K562 (cell line): ENCODE data around the gene RAB24. TPM values are rescaled to one million over a fixed set of nuclear protein-coding genes. Genes with fewer than 3 reads are reported as not detected.

Experiments
- ATAC-seq: fragments of 200-7000 bp; cut with Tn5 transposase; 3 replicates; pipeline ENCODE4 v1.9.1; 2020; ENCODE audit warnings: moderate library complexity
- BruUV-seq: library from RNA; stranded (reverse); fragments of 400-500 nt; replicated peaks from 2 replicates; lab custom pipeline; 2021; lab: Mats Ljungman, UMichigan
- CTCF ChIA-PET: fragments of 300-600 bp; formaldehyde crosslinking; extraction: SDS; loops from one replicate; lab custom pipeline; 2021; ENCODE audit warnings: low intra/inter-chr PET ratio; lab: Yijun Ruan, JAX
- POLR2A ChIA-PET: fragments of 300-600, 350-650 bp; sonication (Branson Sonifier 250); formaldehyde crosslinking; extraction: SDS; loops from one replicate; lab custom pipeline; 2021; ENCODE audit warnings: antibody characterized with exemption, inconsistent platforms; lab: Yijun Ruan, JAX
- DNase-seq, 4 experiments: peaks; one replicate each; pipeline versions ENCODE4 v3.0.0 to v3.0.0-alpha.2; 2011 to 2018; ENCODE audit warnings: low spot score in 3 of 4, mixed read lengths in 3 of 4; ENCODE audit errors: extremely low read depth in 1 of 4
- FAIRE-seq: peaks from 2 replicates; lab custom pipeline; 2011; peaks lifted over from hg19 to GRCh38; lab: Jason Lieb, UNC
- H2AFZ ChIP-seq: 2 replicates; pipeline ENCODE4 v1.6.0; 2011; ENCODE audit warnings: low read depth, low read length, control low read depth, inconsistent platforms
- H3K27ac ChIP-seq: fragments of 200-600 bp; 3 replicates; pipeline ENCODE4 v1.8.0; 2011; ENCODE audit warnings: low read depth, mild to moderate bottlenecking, control low read depth, inconsistent platforms, low read length, moderate library complexity, mixed read lengths; ENCODE audit errors: extremely low read depth
- H3K27me3 ChIP-seq, 2 experiments: fragments of 300-600 bp in 1 of 2; 2 replicates in 1 of 2; 3 replicates in 1 of 2; pipeline versions ENCODE4 v1.6.0 to v1.8.0; 2011; ENCODE audit warnings: inconsistent platforms in 2 of 2, low read length in 2 of 2, mild to moderate bottlenecking in 1 of 2, mixed read lengths in 1 of 2, moderate library complexity in 1 of 2; ENCODE audit not compliant: control insufficient read depth in 2 of 2, insufficient read depth in 2 of 2
- H3K36me3 ChIP-seq: fragments of 300-600 bp; 3 replicates; pipeline ENCODE4 v1.8.0; 2011; ENCODE audit warnings: mild to moderate bottlenecking, low read length, inconsistent platforms; ENCODE audit not compliant: control insufficient read depth, insufficient read depth
- H3K4me1 ChIP-seq, 2 experiments: fragments of 200-600 bp in 1 of 2; replicated peaks in 1 of 2; 2 replicates in 1 of 2; 3 replicates in 1 of 2; pipeline versions ENCODE4 v1.5.1 to v1.8.0; 2011; ENCODE audit warnings: inconsistent platforms in 2 of 2, low read length in 2 of 2, mild to moderate bottlenecking in 1 of 2, mixed read lengths in 1 of 2, moderate library complexity in 1 of 2; ENCODE audit not compliant: control insufficient read depth in 2 of 2, insufficient read depth in 2 of 2
- H3K4me2 ChIP-seq: 2 replicates; pipeline ENCODE4 v1.6.1; 2011; ENCODE audit warnings: low read length, control low read depth, inconsistent platforms, mixed read lengths; ENCODE audit not compliant: insufficient read depth
- H3K4me3 ChIP-seq: fragments of 200-600 bp; sonication (generic), shearing (Covaris generic); 2 replicates; pipeline ENCODE4 v1.5.1; 2016; ENCODE audit warnings: control low read depth, inconsistent platforms
- H3K79me2 ChIP-seq: fragments of 200-600 bp; 3 replicates; pipeline ENCODE4 v1.8.0; 2011; ENCODE audit warnings: low read length, inconsistent platforms; ENCODE audit not compliant: control insufficient read depth, insufficient read depth
- H3K9ac ChIP-seq, 2 experiments: 2 replicates each; pipeline versions ENCODE4 v1.6.0 to v1.6.1; 2011; ENCODE audit warnings: low read depth in 2 of 2, low read length in 2 of 2, control low read depth in 1 of 2, inconsistent platforms in 1 of 2, mild to moderate bottlenecking in 1 of 2, mixed read lengths in 1 of 2; ENCODE audit not compliant: insufficient read depth in 1 of 2
- H3K9me1 ChIP-seq: one replicate; pipeline ENCODE4 v1.6.0; 2011; ENCODE audit warnings: inconsistent platforms, mild to moderate bottlenecking, low read length, moderate library complexity; ENCODE audit not compliant: control insufficient read depth, insufficient read depth
- H3K9me3 ChIP-seq: replicated peaks from 2 replicates; pipeline ENCODE4 v1.5.1; 2011; ENCODE audit warnings: low read depth, low read length, inconsistent platforms; ENCODE audit not compliant: control insufficient read depth, insufficient read depth
- H4K20me1 ChIP-seq: replicated peaks from 2 replicates; pipeline ENCODE4 v1.6.1; 2011; ENCODE audit warnings: low read length, inconsistent platforms, mixed read lengths; ENCODE audit not compliant: control insufficient read depth, insufficient read depth
- FUS ChIP-seq: fragments of 200-400 bp; formaldehyde crosslinking; optimal IDR thresholded peaks from 2 replicates; pipeline ENCODE3; 2017; ENCODE audit warnings: low read depth, low read length
- HCFC1 ChIP-seq: IDR thresholded peaks from 2 replicates; pipeline ENCODE4 v1.6.1; 2012; ENCODE audit warnings: low read depth, low read length, improper control_type of control experiment
- KAT2B ChIP-seq: IDR thresholded peaks from one replicate; pipeline ENCODE4 v1.6.1; 2012; ENCODE audit warnings: low read depth, mild to moderate bottlenecking, control low read depth, inconsistent platforms, low read length, moderate library complexity
- LEF1 ChIP-seq: fragments of 450-650 bp; IDR thresholded peaks from 2 replicates; pipeline ENCODE4 v1.6.1; 2016; ENCODE audit warnings: mild to moderate bottlenecking
- NFIC ChIP-seq: fragments of 450-650 bp; IDR thresholded peaks from 2 replicates; pipeline ENCODE4 v1.6.1; 2017; ENCODE audit warnings: mild to moderate bottlenecking, inconsistent platforms
- SPI1 ChIP-seq: IDR thresholded peaks from 2 replicates; pipeline ENCODE4 v1.6.1; 2011; ENCODE audit warnings: low read depth, low read length, control low read depth, borderline replicate concordance
- TRIM28 ChIP-seq: fragments of 450-650 bp; IDR thresholded peaks from 2 replicates; pipeline ENCODE4 v1.6.1; 2017
- ZFP30 ChIP-seq: fragments of 250-450 bp; sonication (Bioruptor Pico); IDR thresholded peaks from 2 replicates; pipeline ENCODE4 v1.8.0; 2022; ENCODE audit warnings: moderate library complexity, mild to moderate bottlenecking, inconsistent platforms, borderline replicate concordance
- WGBS: fragments of 100-300 bp; shearing (Covaris generic); methylation state at CpG from one replicate; pipeline ENCODE4 v1.1.6; 2016; ENCODE audit warnings: low coverage, mixed read lengths; ENCODE audit not compliant: insufficient coverage; ENCODE audit errors: missing lambda C conversion rate; 5-methylcytosine and 5-hydroxymethylcytosine counted together
- in situ Hi-C: fragments of 300-500 bp; cut with MboI; formaldehyde crosslinking; loops from 4 replicates; pipeline ENCODE4 v1.15.0; 2018; ENCODE audit warnings: inconsistent platforms, mixed read lengths
- intact Hi-C: fragments of 100-400 bp; cut with micrococcal nuclease; formaldehyde crosslinking; loops from 2 replicates; pipeline ENCODE4 v1.14.2; 2022
- polyA plus RNA-seq, 8 experiments: library from polyadenylated mRNA; depleted of rRNA in 4 of 8; stranded (reverse) in 5 of 8; unstranded in 3 of 8; fragments of >200 nt; fragmentation: Nextera tagmentation in 2 of 8; fragmentation: Illumina TruSeq in 1 of 8; extraction: Ambion mirVana in 2 of 8; extraction: Trizol in 1 of 8; gene quantifications; 2 replicates each; pipeline versions ENCODE4 v1.2.1 to v1.2.3, GENCODE V29; 2011 to 2014; ENCODE audit warnings: inconsistent platforms in 1 of 8, missing spikeins in 1 of 8
- total RNA-seq, 7 experiments: library from RNA; depleted of rRNA in 6 of 7; stranded (reverse); fragments of >200 nt in 6 of 7; fragmentation: Illumina TruSeq in 2 of 7; extraction: Trizol in 2 of 7; gene quantifications; 2 replicates each; pipeline versions ENCODE4 v1.2.1 to v1.2.3, GENCODE V29; 2011 to 2021; ENCODE audit warnings: low replicate concordance in 1 of 7
- TF ChIP-seq, protein P1 (sequence below): fragments of 200-400 bp; formaldehyde crosslinking; IDR thresholded peaks from 2 replicates; pipeline ENCODE4 v1.6.1; 2017; ENCODE audit warnings: mild to moderate bottlenecking, low read depth, low read length, moderate library complexity
- TF ChIP-seq, protein P2 (sequence below): fragments of 250-450 bp; sonication (Bioruptor Pico); IDR thresholded peaks from 2 replicates; pipeline ENCODE4 v1.4.0; 2020; ENCODE audit warnings: mild to moderate bottlenecking, moderate library complexity
- TF ChIP-seq, protein P3 (sequence below): sonication (generic); formaldehyde crosslinking; IDR thresholded peaks from 2 replicates; pipeline ENCODE4 v1.8.0; 2022; ENCODE audit warnings: mild to moderate bottlenecking, missing genetic modification reagents
- TF ChIP-seq, protein P4 (sequence below): sonication (generic); formaldehyde crosslinking; IDR thresholded peaks from 2 replicates; pipeline ENCODE4 v1.5.0; 2020; ENCODE audit warnings: missing genetic modification reagents

The RAB24 gene
- total and polyA plus RNA-seq, 9 of the 15 experiments (the other 6 are each of a cell fraction or from before 2014, with no cell fraction given) = 13.9 to 107 (median 34.8) TPM

DNA sequence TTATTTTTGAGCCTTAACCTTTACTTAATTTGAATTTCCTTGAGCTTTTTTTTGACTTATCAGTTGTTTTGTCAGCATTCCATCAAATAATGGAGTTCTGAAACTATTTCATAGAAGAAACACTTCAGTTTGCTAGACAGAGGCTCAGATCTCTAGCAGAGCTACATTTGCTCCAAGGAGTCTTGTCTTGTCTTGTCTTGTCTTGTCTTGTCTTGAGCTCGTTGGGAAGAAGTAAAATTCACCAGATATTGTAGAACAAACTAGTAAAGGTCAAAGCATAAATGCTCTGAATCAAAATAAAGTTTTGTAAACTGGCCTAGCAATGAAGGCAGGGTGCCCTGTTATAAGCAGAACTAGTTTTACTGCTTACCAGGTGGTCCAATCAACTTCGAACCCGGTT lies 33.5 kb downstream of the RAB24 start:
- intact Hi-C loops = no loop called here
- POLR2A ChIA-PET = interaction anchor here (0.9 kb wide), 1 partner anchor 25 kb away, joined by 5 read pairs; no protein-coding TSS in a partner anchor
- Histone ChIP-seq H3K27me3 (no peaks in the 10 kb centered on the region), H3K9me3 (no peaks in the 10 kb centered on the region), H3K9me1 (no peaks in the 10 kb centered on the region), H3K36me3 (peaks cover 80% of the 10 kb centered on the region), H2AFZ (no peak overlapping the region), H4K20me1 (no peaks in the 10 kb centered on the region), H3K27ac (no peak overlapping the region), H3K9ac (no peak overlapping the region), H3K4me2 (no peak overlapping the region), H3K4me1 (no peaks in the 10 kb centered on the region), H3K4me3 (no peak overlapping the region), H3K79me2 (no peaks in the 10 kb centered on the region)
- no peak for TF ChIP-seq KAT2B
- TF ChIP-seq SPI1 = no peak
- no peak for TF ChIP-seq NFIC
- TF ChIP-seq, protein P1, sequence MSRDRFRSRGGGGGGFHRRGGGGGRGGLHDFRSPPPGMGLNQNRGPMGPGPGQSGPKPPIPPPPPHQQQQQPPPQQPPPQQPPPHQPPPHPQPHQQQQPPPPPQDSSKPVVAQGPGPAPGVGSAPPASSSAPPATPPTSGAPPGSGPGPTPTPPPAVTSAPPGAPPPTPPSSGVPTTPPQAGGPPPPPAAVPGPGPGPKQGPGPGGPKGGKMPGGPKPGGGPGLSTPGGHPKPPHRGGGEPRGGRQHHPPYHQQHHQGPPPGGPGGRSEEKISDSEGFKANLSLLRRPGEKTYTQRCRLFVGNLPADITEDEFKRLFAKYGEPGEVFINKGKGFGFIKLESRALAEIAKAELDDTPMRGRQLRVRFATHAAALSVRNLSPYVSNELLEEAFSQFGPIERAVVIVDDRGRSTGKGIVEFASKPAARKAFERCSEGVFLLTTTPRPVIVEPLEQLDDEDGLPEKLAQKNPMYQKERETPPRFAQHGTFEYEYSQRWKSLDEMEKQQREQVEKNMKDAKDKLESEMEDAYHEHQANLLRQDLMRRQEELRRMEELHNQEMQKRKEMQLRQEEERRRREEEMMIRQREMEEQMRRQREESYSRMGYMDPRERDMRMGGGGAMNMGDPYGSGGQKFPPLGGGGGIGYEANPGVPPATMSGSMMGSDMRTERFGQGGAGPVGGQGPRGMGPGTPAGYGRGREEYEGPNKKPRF = no peak
- TF ChIP-seq, protein P2, sequence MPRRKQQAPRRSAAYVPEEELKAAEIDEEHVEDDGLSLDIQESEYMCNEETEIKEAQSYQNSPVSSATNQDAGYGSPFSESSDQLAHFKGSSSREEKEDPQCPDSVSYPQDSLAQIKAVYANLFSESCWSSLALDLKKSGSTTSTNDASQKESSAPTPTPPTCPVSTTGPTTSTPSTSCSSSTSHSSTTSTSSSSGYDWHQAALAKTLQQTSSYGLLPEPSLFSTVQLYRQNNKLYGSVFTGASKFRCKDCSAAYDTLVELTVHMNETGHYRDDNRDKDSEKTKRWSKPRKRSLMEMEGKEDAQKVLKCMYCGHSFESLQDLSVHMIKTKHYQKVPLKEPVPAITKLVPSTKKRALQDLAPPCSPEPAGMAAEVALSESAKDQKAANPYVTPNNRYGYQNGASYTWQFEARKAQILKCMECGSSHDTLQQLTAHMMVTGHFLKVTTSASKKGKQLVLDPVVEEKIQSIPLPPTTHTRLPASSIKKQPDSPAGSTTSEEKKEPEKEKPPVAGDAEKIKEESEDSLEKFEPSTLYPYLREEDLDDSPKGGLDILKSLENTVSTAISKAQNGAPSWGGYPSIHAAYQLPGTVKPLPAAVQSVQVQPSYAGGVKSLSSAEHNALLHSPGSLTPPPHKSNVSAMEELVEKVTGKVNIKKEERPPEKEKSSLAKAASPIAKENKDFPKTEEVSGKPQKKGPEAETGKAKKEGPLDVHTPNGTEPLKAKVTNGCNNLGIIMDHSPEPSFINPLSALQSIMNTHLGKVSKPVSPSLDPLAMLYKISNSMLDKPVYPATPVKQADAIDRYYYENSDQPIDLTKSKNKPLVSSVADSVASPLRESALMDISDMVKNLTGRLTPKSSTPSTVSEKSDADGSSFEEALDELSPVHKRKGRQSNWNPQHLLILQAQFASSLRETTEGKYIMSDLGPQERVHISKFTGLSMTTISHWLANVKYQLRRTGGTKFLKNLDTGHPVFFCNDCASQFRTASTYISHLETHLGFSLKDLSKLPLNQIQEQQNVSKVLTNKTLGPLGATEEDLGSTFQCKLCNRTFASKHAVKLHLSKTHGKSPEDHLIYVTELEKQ = no peak
- TF ChIP-seq HCFC1 = no peak
- no peak for TF ChIP-seq LEF1
- TF ChIP-seq, protein P3, sequence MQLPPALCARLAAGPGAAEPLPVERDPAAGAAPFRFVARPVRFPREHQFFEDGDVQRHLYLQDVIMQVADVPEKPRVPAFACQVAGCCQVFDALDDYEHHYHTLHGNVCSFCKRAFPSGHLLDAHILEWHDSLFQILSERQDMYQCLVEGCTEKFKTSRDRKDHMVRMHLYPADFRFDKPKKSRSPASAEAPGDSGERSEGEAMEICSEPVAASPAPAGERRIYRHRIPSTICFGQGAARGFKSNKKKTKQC (CRISPR knock-in tag) = no peak
- no peak for TF ChIP-seq TRIM28
- TF ChIP-seq, protein P4, sequence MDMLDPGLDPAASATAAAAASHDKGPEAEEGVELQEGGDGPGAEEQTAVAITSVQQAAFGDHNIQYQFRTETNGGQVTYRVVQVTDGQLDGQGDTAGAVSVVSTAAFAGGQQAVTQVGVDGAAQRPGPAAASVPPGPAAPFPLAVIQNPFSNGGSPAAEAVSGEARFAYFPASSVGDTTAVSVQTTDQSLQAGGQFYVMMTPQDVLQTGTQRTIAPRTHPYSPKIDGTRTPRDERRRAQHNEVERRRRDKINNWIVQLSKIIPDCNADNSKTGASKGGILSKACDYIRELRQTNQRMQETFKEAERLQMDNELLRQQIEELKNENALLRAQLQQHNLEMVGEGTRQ (CRISPR knock-in tag) = no peak
- no peak for TF ChIP-seq ZFP30
- TF ChIP-seq FUS = no peak
- CTCF ChIA-PET = no interaction called here
- in situ Hi-C loops = no loop called here
- DNase-seq (no peak), FAIRE-seq (no peak), ATAC-seq (no peak)
- no TSS peak for BruUV-seq
- 94% methylated on average over 3 of the region's 3 CpGs for WGBS
